ENCODE measurements around the gene CCR8.

DNA sequence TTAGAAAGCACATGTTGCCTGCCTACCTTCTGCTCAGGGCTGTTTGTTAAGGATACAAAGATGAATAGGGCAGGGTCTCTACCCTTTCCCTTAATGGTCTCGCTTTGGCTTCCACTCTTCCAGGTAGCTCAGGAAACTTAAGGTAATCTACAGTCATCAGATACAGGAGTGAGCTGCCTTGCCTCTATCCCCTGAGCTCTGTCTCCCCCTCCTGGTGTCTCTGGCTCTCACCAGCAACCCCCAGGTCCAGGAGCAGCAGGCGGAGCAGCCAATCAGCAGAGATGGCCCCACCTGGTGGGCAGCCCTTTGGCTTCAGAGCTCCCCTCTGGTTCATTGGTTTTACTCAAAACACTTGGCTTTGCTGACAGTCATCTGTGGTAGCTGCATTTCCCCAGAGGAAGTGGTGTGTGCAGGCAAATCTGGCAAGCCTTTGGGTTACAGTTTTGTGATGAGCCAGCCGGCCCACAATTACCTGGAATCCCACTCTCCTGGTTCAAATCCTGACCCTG, 41.2 kb upstream of the CCR8 start:
- TF ChIP-seq CTCF (IDR thresholded peaks at IDR 0.05) (peak; percentile 80 to 95 (median 86)), POLR2A (IDR thresholded peaks at IDR 0.05) (no peak), POLR2AphosphoS5 (IDR thresholded peaks at IDR 0.05) (no peak), EP300 (IDR thresholded peaks at IDR 0.05) (no peak)
